ENCODE results near the gene SERGEF. TPM values are rescaled to one million over a fixed set of nuclear protein-coding genes. Genes with fewer than 3 reads are reported as not detected.

The SERGEF gene
- total and polyA plus RNA-seq, 4 donors = 20.2 to 85.0 (median 26.9) TPM

DNA sequence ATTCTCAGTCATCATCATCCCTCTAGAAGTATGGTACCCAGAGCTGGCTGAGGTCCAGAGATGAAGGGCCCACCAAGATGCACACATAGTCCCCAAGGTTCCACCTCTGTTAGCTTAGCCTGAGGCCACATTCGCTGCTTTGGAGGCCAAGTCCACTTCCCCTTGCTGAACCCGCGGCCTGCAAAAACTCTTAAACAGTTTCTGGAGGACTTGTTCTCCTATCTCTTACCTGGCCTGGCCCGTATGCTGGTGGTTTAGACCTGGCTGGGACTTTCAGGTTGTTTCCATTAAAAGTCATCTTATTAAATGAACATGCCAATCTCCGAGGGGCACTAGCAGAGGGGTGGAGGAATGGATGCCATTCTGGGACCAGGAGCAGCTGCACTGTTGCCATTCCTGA, 213.7 kb downstream of the SERGEF start:
- TF ChIP-seq, protein P1, sequence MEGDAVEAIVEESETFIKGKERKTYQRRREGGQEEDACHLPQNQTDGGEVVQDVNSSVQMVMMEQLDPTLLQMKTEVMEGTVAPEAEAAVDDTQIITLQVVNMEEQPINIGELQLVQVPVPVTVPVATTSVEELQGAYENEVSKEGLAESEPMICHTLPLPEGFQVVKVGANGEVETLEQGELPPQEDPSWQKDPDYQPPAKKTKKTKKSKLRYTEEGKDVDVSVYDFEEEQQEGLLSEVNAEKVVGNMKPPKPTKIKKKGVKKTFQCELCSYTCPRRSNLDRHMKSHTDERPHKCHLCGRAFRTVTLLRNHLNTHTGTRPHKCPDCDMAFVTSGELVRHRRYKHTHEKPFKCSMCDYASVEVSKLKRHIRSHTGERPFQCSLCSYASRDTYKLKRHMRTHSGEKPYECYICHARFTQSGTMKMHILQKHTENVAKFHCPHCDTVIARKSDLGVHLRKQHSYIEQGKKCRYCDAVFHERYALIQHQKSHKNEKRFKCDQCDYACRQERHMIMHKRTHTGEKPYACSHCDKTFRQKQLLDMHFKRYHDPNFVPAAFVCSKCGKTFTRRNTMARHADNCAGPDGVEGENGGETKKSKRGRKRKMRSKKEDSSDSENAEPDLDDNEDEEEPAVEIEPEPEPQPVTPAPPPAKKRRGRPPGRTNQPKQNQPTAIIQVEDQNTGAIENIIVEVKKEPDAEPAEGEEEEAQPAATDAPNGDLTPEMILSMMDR (IDR thresholded peaks at IDR 0.05; ENCODE audit: control extremely low read depth, extremely low read depth) = no peak
- no peak overlapping the region for H3K27ac ChIP-seq (ENCODE audit: low read depth in 1 of 2, low read length in 1 of 2)
- no peak overlapping the region for H3K4me3 ChIP-seq
- no peaks in the 10 kb centered on the region for H3K9me3 ChIP-seq (ENCODE audit: control insufficient read depth in 4 of 4, insufficient read depth in 3 of 4, low read length in 3 of 4)
- H3K9ac ChIP-seq (ENCODE audit: insufficient read depth in 1 of 2, low read length in 2 of 2) = no peak overlapping the region
- no peaks in the 10 kb centered on the region for H3K36me3 ChIP-seq (ENCODE audit: control insufficient read depth in 4 of 4, insufficient read depth in 4 of 4, low read length in 4 of 4)
- ATAC-seq (ENCODE audit: insufficient read depth, low FRiP score) (no peak), DNase-seq (no peak)
- WGBS, 2 donors = 94% methylated on average over 5 of the region's 5 CpGs
- H3K4me1 ChIP-seq (ENCODE audit: control insufficient read depth in 5 of 5, insufficient read depth in 5 of 5, low read length in 5 of 5) = peaks cover 0 to 1% (median 0%) of the 10 kb centered on the region in 5 donors
- no peaks in the 10 kb centered on the region for H3K27me3 ChIP-seq (ENCODE audit: control insufficient read depth in 3 of 3, insufficient read depth in 3 of 3, low read length in 2 of 3)

DNA sequence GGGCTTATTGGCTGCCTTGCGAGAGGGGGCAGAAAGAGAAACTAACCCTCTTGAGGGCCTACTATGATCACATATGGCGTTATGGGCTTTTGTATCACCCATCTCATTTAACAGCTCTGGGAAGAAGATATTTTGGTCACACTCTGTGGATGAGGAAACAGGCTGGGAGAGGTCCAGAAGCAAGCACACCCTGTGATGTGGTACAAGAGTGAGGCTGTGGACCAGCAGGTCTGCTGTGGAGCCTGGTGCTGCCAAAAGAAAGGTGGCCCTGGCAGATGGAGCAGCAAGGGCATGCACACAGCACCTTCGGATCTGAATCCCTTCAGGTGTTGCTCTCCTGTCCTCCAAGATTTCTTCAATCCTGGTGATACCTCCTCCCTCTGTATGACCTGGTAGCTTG, 214.1 kb downstream of the SERGEF start:
- TF ChIP-seq, protein P1 (IDR thresholded peaks at IDR 0.05; ENCODE audit: control extremely low read depth, extremely low read depth) = no peak
- no peaks in the 10 kb centered on the region for H3K27me3 ChIP-seq (ENCODE audit: control insufficient read depth in 3 of 3, insufficient read depth in 3 of 3, low read length in 2 of 3)
- H3K4me3 ChIP-seq = no peak overlapping the region
- no peaks in the 10 kb centered on the region for H3K9me3 ChIP-seq (ENCODE audit: control insufficient read depth in 4 of 4, insufficient read depth in 3 of 4, low read length in 3 of 4)
- ATAC-seq (ENCODE audit: insufficient read depth, low FRiP score) = no peak
- H3K36me3 ChIP-seq (ENCODE audit: control insufficient read depth in 4 of 4, insufficient read depth in 4 of 4, low read length in 4 of 4) = no peaks in the 10 kb centered on the region
- 96 to 97% methylated on average over 3 of the region's 3 CpGs for WGBS, 2 donors
- DNase-seq = no peak
- peaks cover 0 to 1% (median 0%) of the 10 kb centered on the region in 5 donors for H3K4me1 ChIP-seq (ENCODE audit: control insufficient read depth in 5 of 5, insufficient read depth in 5 of 5, low read length in 5 of 5)
- no peak overlapping the region for H3K27ac ChIP-seq (ENCODE audit: low read depth in 1 of 2, low read length in 1 of 2)
- no peak overlapping the region for H3K9ac ChIP-seq (ENCODE audit: insufficient read depth in 1 of 2, low read length in 2 of 2)

DNA sequence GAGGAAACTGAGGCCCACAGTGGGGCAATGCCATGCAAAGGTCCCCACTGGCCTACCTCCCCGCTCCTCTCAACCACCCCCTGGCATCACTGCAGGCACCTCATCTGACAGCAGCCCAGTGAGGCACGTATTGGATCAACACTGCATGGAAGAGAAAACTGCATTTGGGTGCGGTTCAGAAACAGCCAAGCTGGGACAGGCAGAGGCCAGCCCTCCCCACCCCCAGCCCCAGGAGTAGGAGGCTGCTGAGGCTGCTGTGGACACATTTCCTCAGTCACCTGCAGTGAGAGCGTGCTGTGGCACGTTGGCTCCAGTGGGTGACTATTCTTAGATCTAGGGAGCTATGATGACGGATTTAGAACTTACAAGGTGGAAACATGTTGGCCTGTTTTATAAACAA, 214.6 kb downstream of the SERGEF start:
- no peak overlapping the region for H3K27ac ChIP-seq (ENCODE audit: low read depth in 1 of 2, low read length in 1 of 2)
- H3K4me1 ChIP-seq (ENCODE audit: control insufficient read depth in 5 of 5, insufficient read depth in 5 of 5, low read length in 5 of 5) = peaks cover 0 to 3% (median 0%) of the 10 kb centered on the region in 5 donors
- no peak overlapping the region for H3K9ac ChIP-seq (ENCODE audit: insufficient read depth in 1 of 2, low read length in 2 of 2)
- DNase-seq (no peak), ATAC-seq (ENCODE audit: insufficient read depth, low FRiP score) (no peak)
- no peaks in the 10 kb centered on the region for H3K36me3 ChIP-seq (ENCODE audit: control insufficient read depth in 4 of 4, insufficient read depth in 4 of 4, low read length in 4 of 4)
- no peaks in the 10 kb centered on the region for H3K9me3 ChIP-seq (ENCODE audit: control insufficient read depth in 4 of 4, insufficient read depth in 3 of 4, low read length in 3 of 4)
- no peaks in the 10 kb centered on the region for H3K27me3 ChIP-seq (ENCODE audit: control insufficient read depth in 3 of 3, insufficient read depth in 3 of 3, low read length in 2 of 3)
- WGBS, 2 donors = 85 to 87% methylated on average over 6 of the region's 6 CpGs
- H3K4me3 ChIP-seq = no peak overlapping the region
- TF ChIP-seq, protein P1 (IDR thresholded peaks at IDR 0.05; ENCODE audit: control extremely low read depth, extremely low read depth) = no peak

DNA sequence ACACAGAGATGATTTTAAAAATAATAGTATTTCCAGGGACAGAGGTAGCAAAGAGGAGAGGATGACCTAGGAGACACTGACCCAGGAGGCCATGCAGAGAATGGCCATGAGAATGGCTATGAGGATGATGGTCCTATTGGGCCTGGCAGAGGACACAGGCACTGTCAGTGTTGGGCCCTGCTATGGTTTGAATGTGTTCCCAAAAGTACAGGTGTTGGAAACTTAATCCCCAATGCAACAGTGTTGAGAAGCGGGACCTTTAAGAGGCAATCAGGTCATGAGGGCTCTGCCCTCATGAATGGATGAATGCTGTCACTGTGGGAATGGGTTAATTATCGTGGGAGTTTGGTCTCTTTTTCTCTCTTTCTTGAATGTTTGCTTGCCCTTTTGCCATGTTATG, 216.7 kb downstream of the SERGEF start:
- WGBS, 2 donors = 85 to 98% methylated on average over 2 of the region's 2 CpGs

More for the DNA sequence above, 216.7 kb downstream of the SERGEF start:
- ATAC-seq (ENCODE audit: insufficient read depth, low FRiP score) (no peak), DNase-seq (no peak)
- H3K27me3 ChIP-seq (ENCODE audit: control insufficient read depth in 3 of 3, insufficient read depth in 3 of 3, low read length in 2 of 3) = no peaks in the 10 kb centered on the region
- no peak overlapping the region for H3K4me3 ChIP-seq
- H3K4me1 ChIP-seq (ENCODE audit: control insufficient read depth in 5 of 5, insufficient read depth in 5 of 5, low read length in 5 of 5) = peaks cover 0 to 3% (median 0%) of the 10 kb centered on the region in 5 donors
- H3K36me3 ChIP-seq (ENCODE audit: control insufficient read depth in 4 of 4, insufficient read depth in 4 of 4, low read length in 4 of 4) = no peaks in the 10 kb centered on the region
- H3K27ac ChIP-seq (ENCODE audit: low read depth in 1 of 2, low read length in 1 of 2) = no peak overlapping the region
- TF ChIP-seq, protein P1 (IDR thresholded peaks at IDR 0.05; ENCODE audit: control extremely low read depth, extremely low read depth) = no peak
- no peak overlapping the region for H3K9ac ChIP-seq (ENCODE audit: insufficient read depth in 1 of 2, low read length in 2 of 2)
- H3K9me3 ChIP-seq (ENCODE audit: control insufficient read depth in 4 of 4, insufficient read depth in 3 of 4, low read length in 3 of 4) = no peaks in the 10 kb centered on the region

All from lung (tissue), 12 donors.